SK-N-SH treated with all-trans-retinoic acid at 6 μM for 48 hours (cell line): Measurements from ENCODE around the gene GRAMD4.

Experiments used
- ATAC-seq: fragments of 200-7000 bp; cut with Tn5 transposase; 3 replicates; pipeline ENCODE4 v1.9.1; 2020; ENCODE audit warnings: mild to moderate bottlenecking, moderate library complexity
- ARNTL ChIP-seq: fragments of 450-650 bp; formaldehyde crosslinking; IDR thresholded peaks from 2 replicates; pipeline ENCODE4 v1.5.0; 2020; ENCODE audit warnings: low read depth, mild to moderate bottlenecking, moderate library complexity, borderline replicate concordance
- BACH2 ChIP-seq: fragments of 250-450 bp; sonication (Bioruptor Pico); IDR thresholded peaks from 2 replicates; pipeline ENCODE4 v1.9.0; 2021; ENCODE audit warnings: mild to moderate bottlenecking, borderline replicate concordance
- CREB5 ChIP-seq: fragments of 250-450 bp; sonication (Bioruptor Pico); IDR thresholded peaks from 2 replicates; pipeline ENCODE4 v1.5.1; 2020; ENCODE audit warnings: low read depth, mild to moderate bottlenecking, moderate library complexity
- CSDC2 ChIP-seq: fragments of 250-450 bp; sonication (Bioruptor Pico); IDR thresholded peaks from 2 replicates; pipeline ENCODE4 v1.5.0; 2020; ENCODE audit warnings: mild to moderate bottlenecking, moderate library complexity
- CSRNP3 ChIP-seq: fragments of 250-450 bp; sonication (Bioruptor Pico); IDR thresholded peaks from 2 replicates; pipeline ENCODE4 v1.5.1; 2021; ENCODE audit warnings: mild to moderate bottlenecking, moderate library complexity
- ESRRG ChIP-seq: fragments of 250-450 bp; sonication (Bioruptor Pico); IDR thresholded peaks from 2 replicates; pipeline ENCODE4 v1.6.1; 2021; ENCODE audit warnings: mild to moderate bottlenecking
- GLIS3 ChIP-seq: fragments of 250-450 bp; sonication (Bioruptor Pico); IDR thresholded peaks from 2 replicates; pipeline ENCODE4 v1.5.0; 2020; ENCODE audit warnings: mild to moderate bottlenecking, moderate library complexity
- ISL1 ChIP-seq: fragments of 250-450 bp; sonication (Bioruptor Pico); IDR thresholded peaks from 2 replicates; pipeline ENCODE4 v2.1.2; 2022; ENCODE audit warnings: mild to moderate bottlenecking, moderate library complexity
- OSR1 ChIP-seq: fragments of 250-450 bp; sonication (Bioruptor Pico); IDR thresholded peaks from 2 replicates; pipeline ENCODE4 v1.8.0; 2022; ENCODE audit warnings: moderate library complexity, mild to moderate bottlenecking, inconsistent platforms
- PATZ1 ChIP-seq: fragments of 250-450 bp; sonication (Bioruptor Pico); IDR thresholded peaks from 2 replicates; pipeline ENCODE4 v1.8.0; 2020; ENCODE audit warnings: mild to moderate bottlenecking, moderate library complexity, borderline replicate concordance
- POU6F1 ChIP-seq: fragments of 250-450 bp; sonication (Bioruptor Pico); IDR thresholded peaks from 2 replicates; pipeline ENCODE4 v1.8.0; 2021; ENCODE audit warnings: low read depth, mild to moderate bottlenecking, moderate library complexity, borderline replicate concordance
- PPARA ChIP-seq: fragments of 250-450 bp; sonication (Bioruptor Pico); IDR thresholded peaks from 2 replicates; pipeline ENCODE4 v1.5.0; 2020; ENCODE audit warnings: mild to moderate bottlenecking, borderline replicate concordance
- RARB ChIP-seq: fragments of 250-450 bp; sonication (Bioruptor Pico); IDR thresholded peaks from 2 replicates; pipeline ENCODE4 v1.8.0; 2021; ENCODE audit warnings: mild to moderate bottlenecking, moderate library complexity
- SNAI2 ChIP-seq: fragments of 250-450 bp; sonication (Bioruptor Pico); IDR thresholded peaks from 2 replicates; pipeline ENCODE4 v1.5.0; 2020; ENCODE audit warnings: mild to moderate bottlenecking, moderate library complexity
- TCF4 ChIP-seq: fragments of 250-450 bp; sonication (Bioruptor Pico); IDR thresholded peaks from 2 replicates; pipeline ENCODE4 v1.8.0; 2021; ENCODE audit warnings: mild to moderate bottlenecking, moderate library complexity, borderline replicate concordance
- TOX ChIP-seq: fragments of 250-450 bp; sonication (Bioruptor Pico); IDR thresholded peaks from 2 replicates; pipeline ENCODE4 v1.8.0; 2021; ENCODE audit warnings: mild to moderate bottlenecking, moderate library complexity, borderline replicate concordance
- TSHZ2 ChIP-seq: fragments of 250-450 bp; sonication (Bioruptor Pico); IDR thresholded peaks from 2 replicates; pipeline ENCODE4 v1.5.0; 2020; ENCODE audit warnings: mild to moderate bottlenecking, moderate library complexity
- ZC3H10 ChIP-seq: fragments of 250-450 bp; sonication (Bioruptor Pico); IDR thresholded peaks from 2 replicates; pipeline ENCODE4 v1.5.1; 2021; ENCODE audit warnings: mild to moderate bottlenecking, moderate library complexity
- ZFP3 ChIP-seq: fragments of 250-450 bp; sonication (Bioruptor Pico); IDR thresholded peaks from 2 replicates; pipeline ENCODE4 v1.5.0; 2020; ENCODE audit warnings: mild to moderate bottlenecking, moderate library complexity
- ZFP30 ChIP-seq: fragments of 450-650 bp; formaldehyde crosslinking; IDR thresholded peaks from 2 replicates; pipeline ENCODE4 v1.5.0; 2022; ENCODE audit warnings: mild to moderate bottlenecking, moderate library complexity
- ZNF565 ChIP-seq: fragments of 450-650 bp; formaldehyde crosslinking; conservative IDR thresholded peaks from 2 replicates; pipeline ENCODE4 v1.5.0; 2020; ENCODE audit warnings: low read depth, mild to moderate bottlenecking, moderate library complexity
- ZNF70 ChIP-seq: fragments of 450-650 bp; formaldehyde crosslinking; IDR thresholded peaks from 2 replicates; pipeline ENCODE4 v1.5.0; 2020; ENCODE audit warnings: mild to moderate bottlenecking, moderate library complexity
- ZNF8 ChIP-seq: fragments of 450-650 bp; formaldehyde crosslinking; IDR thresholded peaks from 2 replicates; pipeline ENCODE4 v1.5.0; 2020; ENCODE audit warnings: mild to moderate bottlenecking, moderate library complexity

The GRAMD4 gene

GRCh38 chr22:46688949-46689348 lies 68.8 kb downstream of the GRAMD4 start:
- no peak for TF ChIP-seq ZFP30
- no peak for ATAC-seq

GRCh38 chr22:46690146-46690545 lies 70.0 kb downstream of the GRAMD4 start:
- no peak for TF ChIP-seq BACH2 (CRISPR knock-in tag)
- TF ChIP-seq POU6F1 (CRISPR knock-in tag) = no peak
- TF ChIP-seq CREB5 (CRISPR knock-in tag) = no peak
- TF ChIP-seq ZC3H10 (CRISPR knock-in tag) = no peak
- TF ChIP-seq PPARA (CRISPR knock-in tag) = no peak
- TF ChIP-seq ZNF565 = no peak
- no peak for TF ChIP-seq GLIS3 (CRISPR knock-in tag)
- no peak for TF ChIP-seq ESRRG (CRISPR knock-in tag)
- TF ChIP-seq CSRNP3 (CRISPR knock-in tag) = no peak
- no peak for TF ChIP-seq ZNF8 (CRISPR knock-in tag)
- no peak for TF ChIP-seq RARB (CRISPR knock-in tag)
- TF ChIP-seq CSDC2 = no peak
- TF ChIP-seq TSHZ2 (CRISPR knock-in tag) = no peak
- TF ChIP-seq SNAI2 = no peak
- TF ChIP-seq OSR1 = no peak
- ATAC-seq = no peak

GRCh38 chr22:46691571-46691970 lies 71.4 kb downstream of the GRAMD4 start:
- ATAC-seq = no peak
- TF ChIP-seq ZC3H10 (CRISPR knock-in tag) = no peak
- no peak for TF ChIP-seq ZFP3 (CRISPR knock-in tag)
- no peak for TF ChIP-seq POU6F1 (CRISPR knock-in tag)
- no peak for TF ChIP-seq ZNF565
- no peak for TF ChIP-seq PPARA (CRISPR knock-in tag)
- TF ChIP-seq TOX (CRISPR knock-in tag) = no peak
- no peak for TF ChIP-seq OSR1
- TF ChIP-seq CREB5 (CRISPR knock-in tag) = no peak
- TF ChIP-seq ZFP30 = no peak
- no peak for TF ChIP-seq ARNTL (CRISPR knock-in tag)
- TF ChIP-seq TCF4 (CRISPR knock-in tag) = no peak
- TF ChIP-seq CSRNP3 (CRISPR knock-in tag) = no peak
- TF ChIP-seq CSDC2 = no peak
- no peak for TF ChIP-seq BACH2 (CRISPR knock-in tag)
- TF ChIP-seq PATZ1 (CRISPR knock-in tag) = no peak
- TF ChIP-seq ISL1 (CRISPR knock-in tag) = no peak
- TF ChIP-seq ZNF70 (CRISPR knock-in tag) = no peak
